H1 (cell line): ENCODE data around the gene BCAR3. TPM values are rescaled to one million over a fixed set of nuclear protein-coding genes. Genes with fewer than 3 reads are reported as not detected.

ENCODE experiments used
- CTCF ChIA-PET: fragments of 300-600 bp; sonication (Branson Sonifier 250); formaldehyde crosslinking; loops from one replicate; lab custom pipeline; 2021; ENCODE audit not compliant: partially characterized antibody; lab: Charles Lee
- POLR2A ChIA-PET: fragments of 300-600 bp; sonication (Branson Sonifier 250); formaldehyde crosslinking; loops from one replicate; lab custom pipeline; 2021; ENCODE audit warnings: inconsistent platforms; ENCODE audit not compliant: partially characterized antibody; lab: Charles Lee
- DNase-seq, 2 experiments: peaks; one replicate each; pipeline versions ENCODE4 v3.0.0 to v3.0.0-alpha.2; 2010 to 2022; ENCODE audit warnings: low spot score in 2 of 2, low read depth in 1 of 2, mixed read lengths in 1 of 2
- FAIRE-seq: peaks from 2 replicates; lab custom pipeline; 2011; peaks lifted over from hg19 to GRCh38; lab: Jason Lieb, UNC
- H2AFZ ChIP-seq: 2 replicates; pipeline ENCODE4 v1.8.1; 2012; ENCODE audit warnings: low read length, inconsistent platforms
- H2AK5ac ChIP-seq: 2 replicates; pipeline ENCODE4 v1.6.1; 2013; ENCODE audit warnings: low read depth, low read length
- H2BK120ac ChIP-seq: replicated peaks from 2 replicates; pipeline ENCODE3; 2013; ENCODE audit warnings: low read depth, low read length, inconsistent platforms
- H2BK12ac ChIP-seq: 2 replicates; pipeline ENCODE4 v1.6.1; 2013; ENCODE audit warnings: low read depth, low read length
- H2BK15ac ChIP-seq: 2 replicates; pipeline ENCODE4 v1.6.1; 2013; ENCODE audit warnings: low read length
- H2BK20ac ChIP-seq: 2 replicates; pipeline ENCODE4 v1.6.1; 2013; ENCODE audit warnings: low read length
- H2BK5ac ChIP-seq: 2 replicates; pipeline ENCODE4 v1.6.1; 2013; ENCODE audit warnings: low read depth, low read length
- H3K14ac ChIP-seq: 2 replicates; pipeline ENCODE4 v1.6.1; 2013; ENCODE audit warnings: inconsistent platforms; ENCODE audit not compliant: insufficient read length
- H3K18ac ChIP-seq: 2 replicates; pipeline ENCODE4 v1.6.1; 2013; ENCODE audit warnings: low read length; ENCODE audit errors: extremely low read depth
- H3K23ac ChIP-seq: 2 replicates; pipeline ENCODE4 v1.6.1; 2013; ENCODE audit warnings: inconsistent platforms; ENCODE audit not compliant: insufficient read length
- H3K23me2 ChIP-seq: 2 replicates; pipeline ENCODE4 v1.6.1; 2013; ENCODE audit warnings: low read depth, low read length
- H3K27ac ChIP-seq: 2 replicates; pipeline ENCODE4 v1.6.1; 2011; ENCODE audit warnings: low read depth, low read length, inconsistent platforms
- H3K27me3 ChIP-seq, 4 experiments: replicated peaks in 1 of 4; 1 replicate in 1 of 4; 2 replicates in 3 of 4; pipeline versions ENCODE4 v1.6.1 to v1.8.1; 2011 to 2013; ENCODE audit warnings: low read length in 3 of 4, mild to moderate bottlenecking in 3 of 4, inconsistent platforms in 2 of 4, mixed read lengths in 2 of 4, moderate library complexity in 1 of 4; ENCODE audit not compliant: control insufficient read depth in 3 of 4, insufficient read depth in 3 of 4; ENCODE audit errors: extremely low read depth in 1 of 4
- H3K36me3 ChIP-seq, 4 experiments: 2 replicates each; pipeline versions ENCODE4 v1.6.1 to v1.8.1; 2011 to 2013; ENCODE audit warnings: mild to moderate bottlenecking in 4 of 4, low read length in 3 of 4, moderate library complexity in 2 of 4, control low read depth in 1 of 4, inconsistent platforms in 1 of 4; ENCODE audit not compliant: insufficient read depth in 4 of 4, control insufficient read depth in 2 of 4
- H3K4ac ChIP-seq: replicated peaks from 2 replicates; pipeline ENCODE3; 2013; ENCODE audit warnings: low read length, low read depth, mixed read lengths, inconsistent platforms; ENCODE audit not compliant: insufficient read length
- H3K4me1 ChIP-seq, 4 experiments: replicated peaks in 1 of 4; 1 replicate in 1 of 4; 2 replicates in 3 of 4; pipeline versions ENCODE4 v1.6.1 to v1.8.1; 2011 to 2013; ENCODE audit warnings: low read length in 3 of 4, inconsistent platforms in 2 of 4, mixed read lengths in 1 of 4; ENCODE audit not compliant: insufficient read depth in 4 of 4, control insufficient read depth in 3 of 4
- H3K4me2 ChIP-seq, 2 experiments: 2 replicates each; pipeline versions ENCODE4 v1.6.1 to v1.8.1; 2011 to 2013; ENCODE audit warnings: low read depth in 2 of 2, low read length in 2 of 2, control low read depth in 1 of 2, inconsistent platforms in 1 of 2, mild to moderate bottlenecking in 1 of 2; ENCODE audit not compliant: insufficient read depth in 1 of 2
- H3K4me3 ChIP-seq, 4 experiments: fragments of 200-600, 300-600 bp in 1 of 4; sonication (generic), shearing (Covaris generic), sonication (Bioruptor Twin) in 1 of 4; 2 replicates each; pipeline versions ENCODE4 v1.5.1 to v1.8.1; 2011 to 2016; ENCODE audit warnings: low read length in 4 of 4, low read depth in 3 of 4, control low read depth in 2 of 4, inconsistent platforms in 2 of 4, mild to moderate bottlenecking in 2 of 4, mixed read lengths in 1 of 4, moderate library complexity in 1 of 4; ENCODE audit not compliant: insufficient read depth in 2 of 4; ENCODE audit errors: extremely low read depth in 1 of 4
- H3K56ac ChIP-seq: replicated peaks from 2 replicates; pipeline ENCODE3; 2013; ENCODE audit warnings: low read depth, mild to moderate bottlenecking, mixed read lengths, low read length, inconsistent platforms; ENCODE audit not compliant: insufficient read length
- H3K79me1 ChIP-seq: 2 replicates; pipeline ENCODE4 v1.6.1; 2013; ENCODE audit warnings: low read depth, low read length, control low read depth
- H3K79me2 ChIP-seq, 2 experiments: 2 replicates each; pipeline versions ENCODE4 v1.6.1 to v1.8.1; 2012 to 2013; ENCODE audit warnings: low read length in 2 of 2, mild to moderate bottlenecking in 2 of 2, inconsistent platforms in 1 of 2; ENCODE audit not compliant: insufficient read depth in 2 of 2, control insufficient read depth in 1 of 2
- H3K9ac ChIP-seq, 4 experiments: replicated peaks in 1 of 4; 1 replicate in 1 of 4; 2 replicates in 3 of 4; pipeline versions ENCODE4 v1.6.1 to v1.8.1; 2011 to 2013; ENCODE audit warnings: low read depth in 3 of 4, low read length in 3 of 4, control low read depth in 2 of 4, mild to moderate bottlenecking in 2 of 4, moderate library complexity in 2 of 4, inconsistent platforms in 1 of 4; ENCODE audit errors: extremely low read depth in 1 of 4
- H3K9me3 ChIP-seq, 2 experiments: 2 replicates each; pipeline versions ENCODE4 v1.6.1 to v1.8.1; 2012 to 2013; ENCODE audit warnings: mild to moderate bottlenecking in 2 of 2, moderate library complexity in 2 of 2, control low read depth in 1 of 2, inconsistent platforms in 1 of 2, low read depth in 1 of 2, low read length in 1 of 2, mixed read lengths in 1 of 2; ENCODE audit not compliant: insufficient read depth in 2 of 2
- H4K20me1 ChIP-seq, 2 experiments: replicated peaks in 1 of 2; 2 replicates each; pipeline versions ENCODE3 to v1.8.1; 2011 to 2013; ENCODE audit warnings: inconsistent platforms in 2 of 2, low read length in 2 of 2, mild to moderate bottlenecking in 1 of 2; ENCODE audit not compliant: insufficient read depth in 2 of 2, control insufficient read depth in 1 of 2
- H4K5ac ChIP-seq: 2 replicates; pipeline ENCODE4 v1.6.1; 2013; ENCODE audit warnings: low read length, low read depth, mixed read lengths, inconsistent platforms; ENCODE audit not compliant: insufficient read length
- H4K8ac ChIP-seq: 2 replicates; pipeline ENCODE4 v1.8.0; 2013; ENCODE audit warnings: mild to moderate bottlenecking, moderate library complexity, low read length, inconsistent platforms; ENCODE audit not compliant: insufficient read depth; ENCODE audit errors: extremely low read depth
- H4K91ac ChIP-seq: replicated peaks from 2 replicates; pipeline ENCODE3; 2013; ENCODE audit warnings: low read length, mixed read lengths, inconsistent platforms; ENCODE audit not compliant: insufficient read length
- ATF3 ChIP-seq: IDR thresholded peaks from 2 replicates; pipeline ENCODE4 v1.6.1; 2011; ENCODE audit warnings: low read depth, mild to moderate bottlenecking, low read length; ENCODE audit not compliant: insufficient read depth
- CTCF ChIP-seq, 3 experiments: IDR thresholded peaks; 1 replicate in 2 of 3; 2 replicates in 1 of 3; pipeline versions ENCODE4 v1.5.1 to v1.6.1; 2011; ENCODE audit warnings: low read length in 3 of 3, mild to moderate bottlenecking in 3 of 3, inconsistent platforms in 2 of 3, low read depth in 1 of 3, moderate library complexity in 1 of 3; ENCODE audit not compliant: insufficient read depth in 1 of 3; ENCODE audit errors: control extremely low read depth in 1 of 3
- RAD21 ChIP-seq, 2 experiments: IDR thresholded peaks in 1 of 2; conservative IDR thresholded peaks in 1 of 2; 2 replicates each; pipeline ENCODE4 v1.6.1; 2011; ENCODE audit warnings: low read depth in 2 of 2, low read length in 2 of 2, improper control_type of control experiment in 1 of 2, inconsistent platforms in 1 of 2, mild to moderate bottlenecking in 1 of 2, moderate library complexity in 1 of 2
- WGBS, 2 experiments: shearing (Covaris generic) in 1 of 2; methylation state at CpG; one replicate each; pipeline versions ENCODE4 v1.1.6 to v1.1.7; 2013 to 2015; ENCODE audit warnings: low lambda C conversion rate in 2 of 2, mixed read lengths in 2 of 2, inconsistent platforms in 1 of 2, low coverage in 1 of 2, missing lambda C conversion rate in 1 of 2; ENCODE audit not compliant: insufficient replicate concordance in 2 of 2, insufficient coverage in 1 of 2, insufficient read length in 1 of 2; ENCODE audit errors: extremely low coverage in 1 of 2, missing lambda C conversion rate in 1 of 2; 5-methylcytosine and 5-hydroxymethylcytosine counted together
- polyA plus RNA-seq, 7 experiments: library from polyadenylated mRNA; depleted of rRNA in 3 of 7; stranded (reverse) in 5 of 7; unstranded in 2 of 7; fragments of >200 nt in 5 of 7; fragments of 200-250 nt in 2 of 7; gene quantifications; 1 replicate in 5 of 7; 2 replicates in 1 of 7; 4 replicates in 1 of 7; pipeline versions ENCODE4 v1.2.1 to v1.2.3, GENCODE V29; 2011 to 2013; ENCODE audit warnings: missing spikeins in 2 of 7, mixed read lengths in 2 of 7
- total RNA-seq: library from RNA; stranded (reverse); fragmentation: NEBNext Ultra II Directional; extraction: Animal tissue kit (Norgen Biotek cat#: 25700); gene quantifications from 2 replicates; pipeline ENCODE4 v1.2.1, GENCODE V29; 2021

The BCAR3 gene
- total and polyA plus RNA-seq, 2 of the 8 experiments (the other 6 are each of a cell fraction or from before 2014, with no cell fraction given), result 5.6 to 9.2 TPM

DNA sequence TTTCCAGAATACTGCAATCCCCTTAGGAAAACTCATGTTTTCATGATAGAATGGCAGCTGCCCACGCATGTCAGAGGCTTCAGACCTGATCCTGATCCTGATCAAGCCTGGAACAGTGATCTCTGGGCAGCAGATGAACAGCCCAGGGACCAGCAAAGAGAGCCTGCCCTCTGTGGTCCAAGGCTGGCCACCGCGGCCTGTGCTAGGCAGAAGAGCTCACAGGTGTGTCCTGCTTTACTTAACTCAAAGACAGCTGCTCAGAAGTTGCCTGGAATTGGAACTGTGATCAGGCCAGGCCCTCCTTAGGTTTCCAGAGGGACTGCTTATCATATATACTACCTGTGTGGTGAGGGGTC, 21.2 kb upstream of the BCAR3 start:
- Histone ChIP-seq H2BK12ac (no peak overlapping the region), H2AK5ac (no peak overlapping the region), H2BK15ac (no peak overlapping the region), H3K18ac (no peak overlapping the region), H3K23me2 (no peaks in the 10 kb centered on the region), H3K36me3 (no peaks in the 10 kb centered on the region), H4K91ac (no peak overlapping the region), H3K56ac (no peak overlapping the region), H2BK5ac (no peak overlapping the region), H2AFZ (no peak overlapping the region), H3K27me3 (no peaks in the 10 kb centered on the region), H4K8ac (no peak overlapping the region), H3K4me3 (no peak overlapping the region), H3K4me2 (no peak overlapping the region), H4K5ac (no peak overlapping the region), H3K9me3 (no peaks in the 10 kb centered on the region), H3K9ac (no peak overlapping the region), H3K79me1 (no peaks in the 10 kb centered on the region), H3K27ac (no peak overlapping the region), H3K4ac (no peak overlapping the region), H2BK120ac (no peak overlapping the region), H3K4me1 (peaks cover 0 to 7% (median 4%) of the 10 kb centered on the region in 4 experiments; a peak in 5 of 7 replicates), H2BK20ac (no peak overlapping the region), H4K20me1 (no peaks in the 10 kb centered on the region), H3K23ac (no peak overlapping the region), H3K14ac (no peak overlapping the region), H3K79me2 (no peaks in the 10 kb centered on the region)
- DNase-seq, result no peak
- FAIRE-seq, result no peak
- POLR2A ChIA-PET, result no interaction called here
- peak; percentile 27 to 42 for TF ChIP-seq RAD21 (IDR thresholded peaks at IDR 0.05 in 1 of 2, conservative IDR thresholded peaks at IDR 0.05 in 1 of 2; ENCODE audit: low read depth in 2 of 2, low read length in 2 of 2)
- TF ChIP-seq CTCF (IDR thresholded peaks at IDR 0.05; ENCODE audit: control extremely low read depth in 1 of 3, insufficient read depth in 1 of 3, low read depth in 1 of 3, low read length in 3 of 3), result peak; percentile 17 to 34 (median 26)
- TF ChIP-seq ATF3, result no peak
- 70% methylated on average over 3 of the region's 3 CpGs; no CpG with 5 or more reads in 1 of the 2 experiments for WGBS, 2 experiments
- CTCF ChIA-PET, result interaction anchor here (0.6 to 4.0 kb wide), 19 partner anchors 10 to 217 kb away, joined by 3 to 33 read pairs (median 4); no protein-coding TSS in a partner anchor
